ENCODE results near the gene PAIP1. TPM values are rescaled to one million over a fixed set of nuclear protein-coding genes. Genes with fewer than 3 reads are reported as not detected.
A peak's percentile ranks its signal among the peaks of the same experiment; 100 is the strongest.

Gene PAIP1
- total RNA-seq, 3 donors from 2014 or later (not counting 1 experiment from before 2014, with no cell fraction given): 22.4 to 35.1 (median 29.2) TPM

GRCh38 chr5:43484106-43484849 is 72.6 kb downstream of the PAIP1 start:
- Histone ChIP-seq H3K4me1 (ENCODE audit: control insufficient read depth, insufficient read depth, low read length) (peaks cover 11% of the 10 kb centered on the region), H3K9me3 (ENCODE audit: control insufficient read depth, insufficient read depth, low read length) (no peaks in the 10 kb centered on the region), H3K36me3 (ENCODE audit: control insufficient read depth, insufficient read depth, low read length) (peaks cover 7% of the 10 kb centered on the region), H3K4me3 (ENCODE audit: low read length) (peak overlapping the region; percentile 95), H3K27me3 (ENCODE audit: control insufficient read depth, insufficient read depth, low read length) (no peaks in the 10 kb centered on the region), H3K27ac (ENCODE audit: low read length) (peak overlapping the region; percentile 99)
- H3K36me3 Mint-ChIP-seq: no peaks in the 10 kb centered on the region
- H3K27ac Mint-ChIP-seq: peak overlapping the region; percentile 97 to 99
- peaks cover 34 to 35% of the 10 kb centered on the region in 2 donors for H3K4me1 Mint-ChIP-seq
- H3K27me3 Mint-ChIP-seq (ENCODE audit: low read depth in 2 of 2): no peaks in the 10 kb centered on the region
- peak; percentile 80 to 91 for DNase-seq
- peak overlapping the region; percentile 97 for H3K4me3 Mint-ChIP-seq
- H3K9me3 Mint-ChIP-seq: no peaks in the 10 kb centered on the region
- intact Hi-C loops (cut with micrococcal nuclease): loop anchor here (1.0 to 10.0 kb wide), 8 partner anchors 30 to 532 kb away; partner anchors contain the start of genes NNT and PAIP1
- peak; percentile 74 for TF ChIP-seq CTCF (IDR thresholded peaks at IDR 0.05)
- peak; percentile 75 to 86 (median 76) for ATAC-seq
- 2% methylated on average over 32 of the region's 32 CpGs for WGBS (ENCODE audit: insufficient coverage)

GRCh38 chr5:43483298-43484105 is 73.4 kb downstream of the PAIP1 start, which contains the start of gene TMEM267:
Gene TMEM267 (minus strand): TSS chr5:43483865. CDS start chr5:43453969, 29,896 bp downstream.
- peak within 1 kb of the TSS; percentile 97 to 99 for H3K27ac Mint-ChIP-seq
- ATAC-seq: peak; percentile 85 to 97 (median 90)
- Histone ChIP-seq H3K27me3 (ENCODE audit: control insufficient read depth, insufficient read depth, low read length) (no peaks in the 10 kb centered on the region), H3K36me3 (ENCODE audit: control insufficient read depth, insufficient read depth, low read length) (peaks cover 1% of the 10 kb centered on the region), H3K27ac (ENCODE audit: low read length) (peak within 1 kb of the TSS; percentile 99), H3K9me3 (ENCODE audit: control insufficient read depth, insufficient read depth, low read length) (no peaks in the 10 kb centered on the region), H3K4me3 (ENCODE audit: low read length) (peak within 1 kb of the TSS; percentile 95), H3K4me1 (ENCODE audit: control insufficient read depth, insufficient read depth, low read length) (peaks cover 11% of the 10 kb centered on the region)
- intact Hi-C loops (cut with micrococcal nuclease): loop anchor here (1.0 to 10.0 kb wide), 12 partner anchors 31 to 1325 kb away; partner anchors contain the start of genes HMGCS1, MRPS30, NNT and PAIP1
- peak; percentile 79 to 93 for DNase-seq
- H3K27me3 Mint-ChIP-seq (ENCODE audit: low read depth in 2 of 2): no peaks in the 10 kb centered on the region
- H3K36me3 Mint-ChIP-seq: no peaks in the 10 kb centered on the region
- under 1% methylated on average over 62 of the region's 62 CpGs for WGBS (ENCODE audit: insufficient coverage)
- H3K4me3 Mint-ChIP-seq: peak within 1 kb of the TSS; percentile 97
- no peak for TF ChIP-seq CTCF (IDR thresholded peaks at IDR 0.05)
- H3K9me3 Mint-ChIP-seq: no peaks in the 10 kb centered on the region
- peaks cover 34 to 35% of the 10 kb centered on the region in 2 donors for H3K4me1 Mint-ChIP-seq

- Mint-ChIP-seq H3K36me3 (no peaks in the 10 kb centered on the region), H3K9me3 (no peaks in the 10 kb centered on the region), H3K4me3 (peak overlapping the region; percentile 97), H3K27ac (peak overlapping the region; percentile 97 to 99), H3K4me1 (peaks cover 34 to 35% of the 10 kb centered on the region in 2 donors), H3K27me3 (ENCODE audit: low read depth in 2 of 2) (no peaks in the 10 kb centered on the region)
- DNase-seq (no peak), ATAC-seq (no peak)
- Histone ChIP-seq H3K4me1 (ENCODE audit: control insufficient read depth, insufficient read depth, low read length) (peaks cover 11% of the 10 kb centered on the region), H3K4me3 (ENCODE audit: low read length) (peak overlapping the region; percentile 95), H3K27ac (ENCODE audit: low read length) (peak overlapping the region; percentile 99), H3K36me3 (ENCODE audit: control insufficient read depth, insufficient read depth, low read length) (no peaks in the 10 kb centered on the region), H3K9me3 (ENCODE audit: control insufficient read depth, insufficient read depth, low read length) (no peaks in the 10 kb centered on the region), H3K27me3 (ENCODE audit: control insufficient read depth, insufficient read depth, low read length) (no peaks in the 10 kb centered on the region)
- 72% methylated on average over 4 of the region's 6 CpGs for WGBS (ENCODE audit: insufficient coverage)
- no peak for TF ChIP-seq CTCF (IDR thresholded peaks at IDR 0.05)
- intact Hi-C loops (cut with micrococcal nuclease): loop anchor here (1.0 to 10.0 kb wide), 8 partner anchors 86 to 1326 kb away; partner anchors contain the start of genes HMGCS1, MRPS30 and NNT
These were observed 74.2 kb downstream of the PAIP1 start for GRCh38 chr5:43482490-43483297.

Other genes with a start within 250 kb of the PAIP1 start
- gene HMGCS1, start 243.7 kb downstream of the PAIP1 start, total RNA-seq: 100 to 1,000 TPM in 1 of 3 donors, 10 to 100 TPM in 2; 53.0 to 105 (median 85.8) TPM
- gene CCL28, start 144.7 kb downstream of the PAIP1 start, total RNA-seq: 10 to 100 TPM; 17.5 to 25.8 (median 25.1) TPM
- 10 to 100 TPM in 1 of 3 donors, 1 to 10 TPM in 2; 7.2 to 12.8 (median 8.8) TPM for gene TMEM267, start 73.2 kb downstream of the PAIP1 start, total RNA-seq
- 1 to 10 TPM; 1.1 to 1.8 (median 1.3) TPM for gene C5orf34, start 41.9 kb downstream of the PAIP1 start, total RNA-seq
- 10 to 100 TPM; 57.0 to 66.1 (median 64.6) TPM for gene NNT, start 46.1 kb upstream of the PAIP1 start, total RNA-seq

Measured in natural killer cell (primary cell).